ENCODE data around the gene MS4A7. TPM values are rescaled to one million over a fixed set of nuclear protein-coding genes. Genes with fewer than 3 reads are reported as not detected.

Gene MS4A7
- total and polyA plus RNA-seq, 2 of the 4 experiments (the other 2 are of a cell fraction): not detected

- H3K4me2 ChIP-seq (ENCODE audit: low read depth, low read length): no peak overlapping the region
- H3K14ac ChIP-seq (replicated peaks; ENCODE audit: low read depth, low read length): no peak overlapping the region
- no peak overlapping the region for H3K56ac ChIP-seq (ENCODE audit: extremely low read depth, insufficient read depth, low read length)
- H3K79me1 ChIP-seq (ENCODE audit: low read depth in 1 of 2, low read length in 2 of 2): no peaks in the 10 kb centered on the region
- H3K27me3 ChIP-seq (ENCODE audit: control insufficient read depth, insufficient read depth, low read length): no peaks in the 10 kb centered on the region
- H3K4me3 ChIP-seq (ENCODE audit: insufficient read depth, low read depth, low read length): no peak overlapping the region
- H2AFZ ChIP-seq (replicated peaks; ENCODE audit: low read length, poor library complexity): no peak overlapping the region
- H4K8ac ChIP-seq (ENCODE audit: low read depth in 2 of 2, low read length in 2 of 2): no peak overlapping the region
- H4K91ac ChIP-seq (ENCODE audit: insufficient read depth, low read depth, low read length): no peak overlapping the region
- H3K18ac ChIP-seq (ENCODE audit: low read depth, low read length): no peak overlapping the region
- no peak overlapping the region for H2BK5ac ChIP-seq (ENCODE audit: low read depth, low read length, poor library complexity, severe bottlenecking)
- BruUV-seq (replicated peaks): no TSS peak
- intact Hi-C loops (cut with micrococcal nuclease) (no loop called here), in situ Hi-C loops (cut with MboI; ENCODE audit: low sequenced_read_pairs) (no loop called here), dilution Hi-C loops (cut with HindIII; ENCODE audit: low sequenced_read_pairs, unreplicated experiment) (no loop called here)
- no peak overlapping the region for H2BK15ac ChIP-seq (ENCODE audit: low read depth, low read length)
- H2BK120ac ChIP-seq (ENCODE audit: low read depth, low read length): no peak overlapping the region
- H3K23ac ChIP-seq (ENCODE audit: low read depth, low read length): no peak overlapping the region
- TF ChIP-seq ELK1 (IDR thresholded peaks at IDR 0.05; ENCODE audit: borderline replicate concordance, low read depth, low read length): no peak
- TF ChIP-seq MAFK (IDR thresholded peaks at IDR 0.05; ENCODE audit: low read depth, low read length): no peak
- no peak for TF ChIP-seq MXI1 (IDR thresholded peaks at IDR 0.05; ENCODE audit: borderline replicate concordance, low read depth, low read length)
- TF ChIP-seq CHD1 (IDR thresholded peaks at IDR 0.05; ENCODE audit: low read depth, low read length): no peak
- TF ChIP-seq MAZ (IDR thresholded peaks at IDR 0.05; ENCODE audit: borderline replicate concordance, low read depth, low read length): no peak
- no peak for TF ChIP-seq RAD21 (IDR thresholded peaks at IDR 0.05; ENCODE audit: low read length)
- no peak for TF ChIP-seq RCOR1 (IDR thresholded peaks at IDR 0.05; ENCODE audit: insufficient replicate concordance, low read length)
- no peak for TF ChIP-seq FOS (IDR thresholded peaks at IDR 0.05; ENCODE audit: low read depth, low read length)
- no peak for TF ChIP-seq USF2 (IDR thresholded peaks at IDR 0.05; ENCODE audit: low read depth, low read length)
- no peak for TF ChIP-seq RFX5 (IDR thresholded peaks at IDR 0.05; ENCODE audit: low read depth, low read length)
- no peak for TF ChIP-seq POLR2A (IDR thresholded peaks at IDR 0.05; ENCODE audit: low read depth, low read length)
- no peak for TF ChIP-seq NFE2L2 (IDR thresholded peaks at IDR 0.05; ENCODE audit: low read depth, low read length)
- H3K9me3 ChIP-seq (ENCODE audit: control insufficient read depth, insufficient read depth, low read length): no peaks in the 10 kb centered on the region; the same call in 1 of the 2 replicates
- no peaks in the 10 kb centered on the region for H3K9me1 ChIP-seq (ENCODE audit: insufficient read depth, low read length)
- DNase-seq (no peak), ATAC-seq (ENCODE audit: low read depth) (no peak)
- no peaks in the 10 kb centered on the region for H3K4me1 ChIP-seq (ENCODE audit: control insufficient read depth, insufficient read depth, low read length)
- no peak overlapping the region for H3K9ac ChIP-seq (ENCODE audit: low read depth, low read length)
- no peak overlapping the region for H3K27ac ChIP-seq (ENCODE audit: insufficient read depth, low read length)
- no peak overlapping the region for H2AK9ac ChIP-seq (replicated peaks; ENCODE audit: low read depth, low read length, poor library complexity)
- no peaks in the 10 kb centered on the region for H4K20me1 ChIP-seq (ENCODE audit: insufficient read depth, low read length)
- H2BK20ac ChIP-seq (ENCODE audit: low read depth, low read length): no peak overlapping the region
- no peak overlapping the region for H4K5ac ChIP-seq (ENCODE audit: low read depth, low read length)
- no peak overlapping the region for H3K4ac ChIP-seq (ENCODE audit: low read depth, low read length)
- H2AK5ac ChIP-seq (ENCODE audit: low read depth, low read length): no peak overlapping the region
- WGBS, 2 experiments (ENCODE audit: extremely low coverage in 2 of 2, insufficient read length in 1 of 2): no CpG with 5 or more reads among the region's 3 CpGs
- H3K36me3 ChIP-seq (ENCODE audit: control insufficient read depth, insufficient read depth, low read length): no peaks in the 10 kb centered on the region
- CTCF ChIA-PET: no interaction called here
- POLR2A ChIA-PET (ENCODE audit: unreplicated experiment): no interaction called here
Measured at GRCh38 chr11:60371386-60371785, 6.9 kb upstream of the MS4A7 start.
